ENCODE results near the gene LYZL1. TPM values are rescaled to one million over a fixed set of nuclear protein-coding genes. Genes with fewer than 3 reads are reported as not detected.
A peak's percentile ranks its signal among the peaks of the same experiment; 100 is the strongest.
"Not testable (repeated sequence)": the region's sequence is repeated elsewhere in the genome, so short reads cannot be mapped to it uniquely, and the experiment has no call there.

LYZL1 gene
- total and polyA plus RNA-seq, 3 experiments from 2014 or later, result not detected

DNA sequence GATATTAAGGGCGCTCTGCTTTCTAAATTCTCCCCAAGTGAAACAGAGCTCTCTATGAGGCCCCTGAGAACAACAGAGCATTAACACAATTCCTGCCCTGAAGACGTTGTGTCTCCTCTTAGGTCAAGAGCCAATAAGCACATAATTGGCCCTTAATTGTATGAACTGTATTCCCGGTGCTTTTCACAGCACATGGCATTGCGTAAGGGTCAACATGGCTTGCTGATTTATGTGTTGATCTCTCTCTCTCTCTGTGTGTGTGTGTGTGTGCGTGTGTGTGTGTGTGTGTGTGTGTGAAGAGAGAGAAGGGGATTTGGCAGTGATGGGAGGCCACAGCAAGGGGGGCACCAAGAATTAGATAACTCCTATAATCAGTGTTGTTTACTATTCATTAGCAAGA is 40.5 kb downstream of the LYZL1 start:
- CTCF ChIA-PET, result no interaction called here
- no peaks in the 10 kb centered on the region for H3K27me3 ChIP-seq (ENCODE audit: insufficient read depth, low read length, poor library complexity, severe bottlenecking)

DNA sequence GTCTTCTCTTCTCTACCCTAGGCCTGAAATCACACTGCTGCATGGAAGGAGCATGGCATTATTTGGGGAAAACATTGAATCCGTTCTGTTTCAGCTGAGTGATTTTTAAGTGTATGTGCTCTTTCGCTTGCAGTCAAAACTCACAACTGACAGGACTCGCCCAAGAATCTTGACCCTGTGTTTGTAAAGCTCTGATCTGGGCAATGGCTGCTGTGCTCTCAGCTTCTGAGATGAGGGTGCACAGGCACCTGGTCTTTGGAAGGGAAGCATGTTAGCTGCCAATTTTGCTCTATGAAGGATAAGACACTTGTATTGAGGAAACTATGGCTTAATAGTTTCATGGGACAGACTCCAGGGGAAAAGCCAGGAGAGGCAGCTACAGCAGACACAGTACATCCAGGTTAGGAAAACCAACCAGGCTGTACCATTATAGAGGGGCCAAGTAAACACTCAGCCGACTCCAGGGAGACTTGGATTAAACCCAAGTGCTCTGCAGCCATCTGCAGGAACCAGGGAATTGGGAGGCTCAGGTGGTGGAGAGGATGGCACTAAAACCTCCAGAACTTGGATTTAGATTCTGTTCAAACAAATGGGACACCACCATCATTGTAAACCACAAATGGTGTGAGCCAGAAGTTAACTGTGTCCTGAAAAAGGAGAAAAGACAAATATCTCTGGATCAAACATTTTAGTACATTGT is 43.3 kb downstream of the LYZL1 start:
- POLR2A ChIA-PET, result no interaction called here

More for the DNA sequence above, 40.5 kb downstream of the LYZL1 start:
- POLR2A ChIA-PET, result no interaction called here
- Histone ChIP-seq H3K9me3 (ENCODE audit: low read length) (no peaks in the 10 kb centered on the region), H3K4me1 (ENCODE audit: insufficient read depth, low read length) (no peaks in the 10 kb centered on the region), H3K4me3 (ENCODE audit: low read length) (no peak overlapping the region), H3K36me3 (ENCODE audit: insufficient read depth, low read length) (no peaks in the 10 kb centered on the region), H3K27ac (ENCODE audit: low read depth, low read length) (no peak overlapping the region)
- DNase-seq, result no peak
- peaks cover 2 to 60% of the 10 kb centered on the region in 2 donors for H3K27me3 Mint-ChIP-seq
- H3K27ac Mint-ChIP-seq, result no peak overlapping the region
- no peaks in the 10 kb centered on the region for H3K36me3 Mint-ChIP-seq
- H3K4me3 Mint-ChIP-seq, result no peak overlapping the region
- H3K9me3 Mint-ChIP-seq, result peaks cover 0 to 1% (median 0%) of the 10 kb centered on the region in 5 donors
- no peaks in the 10 kb centered on the region for H3K4me1 Mint-ChIP-seq

DNA sequence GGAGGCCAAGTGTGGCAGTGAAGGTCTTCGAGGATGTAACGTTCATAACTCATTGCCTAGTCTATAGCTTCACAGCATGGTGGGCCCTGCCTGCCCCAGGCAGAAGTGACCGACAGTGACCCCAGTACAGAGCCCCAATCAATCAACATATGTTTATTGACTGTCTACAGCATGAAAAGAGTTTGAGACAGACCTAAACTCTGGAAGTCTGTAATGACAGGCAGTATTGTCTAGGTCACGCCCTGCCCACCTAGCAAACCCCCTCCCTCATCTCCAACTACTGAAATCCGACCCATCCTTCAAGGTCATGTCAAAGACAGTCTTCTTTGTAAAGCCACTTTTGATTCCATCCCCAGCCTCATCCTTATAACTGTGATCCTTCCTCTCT is 43.9 kb downstream of the LYZL1 start:
- H3K27ac ChIP-seq (ENCODE audit: low read depth, low read length), result no peak overlapping the region
- no peak overlapping the region for H3K4me3 ChIP-seq (ENCODE audit: low read length)
- no peak overlapping the region for H3K4me3 Mint-ChIP-seq
- H3K36me3 Mint-ChIP-seq, result no peaks in the 10 kb centered on the region
- no peaks in the 10 kb centered on the region for H3K4me1 Mint-ChIP-seq
- POLR2A ChIA-PET, result no interaction called here
- no peaks in the 10 kb centered on the region for H3K9me3 ChIP-seq (ENCODE audit: low read length)
- H3K36me3 ChIP-seq (ENCODE audit: insufficient read depth, low read length), result no peaks in the 10 kb centered on the region
- peaks cover 3 to 40% of the 10 kb centered on the region in 2 donors for H3K27me3 Mint-ChIP-seq
- H3K27me3 ChIP-seq (ENCODE audit: insufficient read depth, low read length, poor library complexity, severe bottlenecking), result no peaks in the 10 kb centered on the region
- no peak for DNase-seq
- no peaks in the 10 kb centered on the region for H3K4me1 ChIP-seq (ENCODE audit: insufficient read depth, low read length)
- no peak overlapping the region for H3K27ac Mint-ChIP-seq
- CTCF ChIA-PET, result no interaction called here
- peaks cover 0 to 3% (median 2%) of the 10 kb centered on the region in 5 donors for H3K9me3 Mint-ChIP-seq

More for the DNA sequence above, 43.3 kb downstream of the LYZL1 start:
- no peaks in the 10 kb centered on the region for H3K4me1 ChIP-seq (ENCODE audit: insufficient read depth, low read length)
- Mint-ChIP-seq H3K9me3 (peaks cover 0 to 3% (median 2%) of the 10 kb centered on the region in 5 donors), H3K27me3 (peaks cover 3 to 45% of the 10 kb centered on the region in 2 donors), H3K4me3 (no peak overlapping the region), H3K36me3 (no peaks in the 10 kb centered on the region), H3K4me1 (no peaks in the 10 kb centered on the region), H3K27ac (no peak overlapping the region)
- H3K27ac ChIP-seq (ENCODE audit: low read depth, low read length), result no peak overlapping the region
- CTCF ChIA-PET, result no interaction called here
- no peaks in the 10 kb centered on the region for H3K9me3 ChIP-seq (ENCODE audit: low read length)
- no peaks in the 10 kb centered on the region for H3K27me3 ChIP-seq (ENCODE audit: insufficient read depth, low read length, poor library complexity, severe bottlenecking)
- no peak for DNase-seq
- no peaks in the 10 kb centered on the region for H3K36me3 ChIP-seq (ENCODE audit: insufficient read depth, low read length)
- H3K4me3 ChIP-seq (ENCODE audit: low read length), result no peak overlapping the region

GRCh38 chr10:29337526-29337925 is 48.7 kb downstream of the LYZL1 start:
- CTCF ChIA-PET; DNase-seq; H3K4me3 ChIP-seq (ENCODE audit: low read length); H3K27ac ChIP-seq (ENCODE audit: low read depth, low read length); H3K36me3 ChIP-seq (ENCODE audit: insufficient read depth, low read length); H3K27me3 Mint-ChIP-seq; H3K27me3 ChIP-seq (ENCODE audit: insufficient read depth, low read length, poor library complexity, severe bottlenecking); H3K27ac Mint-ChIP-seq; H3K4me1 Mint-ChIP-seq; H3K9me3 Mint-ChIP-seq; H3K36me3 Mint-ChIP-seq; POLR2A ChIA-PET; H3K4me3 Mint-ChIP-seq; H3K4me1 ChIP-seq (ENCODE audit: insufficient read depth, low read length); H3K9me3 ChIP-seq (ENCODE audit: low read length): not testable (repeated sequence)

DNA sequence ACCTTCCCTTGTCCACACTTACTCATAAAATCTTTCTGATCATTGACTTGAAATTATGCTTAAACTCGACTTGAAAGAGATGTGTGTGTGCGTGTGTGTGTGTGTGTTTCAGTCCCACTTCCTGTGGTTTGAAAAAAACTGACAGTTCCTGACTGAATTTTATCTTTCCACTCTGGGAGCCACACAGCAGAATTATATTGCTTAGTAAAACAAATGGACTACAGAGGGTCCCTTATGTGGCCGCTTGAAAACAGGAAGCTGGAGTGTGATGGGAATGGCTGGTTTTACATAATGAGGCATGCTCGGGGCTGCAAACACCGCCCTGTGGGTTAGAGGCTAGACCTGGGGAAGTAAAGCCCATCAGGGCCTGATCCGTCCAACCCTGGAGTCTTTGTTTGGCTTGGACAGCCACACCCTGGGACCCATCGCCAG is 54.8 kb downstream of the LYZL1 start:
- Histone ChIP-seq H3K4me3 (ENCODE audit: low read length) (no peak overlapping the region), H3K27ac (ENCODE audit: low read depth, low read length) (no peak overlapping the region), H3K4me1 (ENCODE audit: insufficient read depth, low read length) (no peaks in the 10 kb centered on the region), H3K27me3 (ENCODE audit: insufficient read depth, low read length, poor library complexity, severe bottlenecking) (no peaks in the 10 kb centered on the region), H3K36me3 (ENCODE audit: insufficient read depth, low read length) (no peaks in the 10 kb centered on the region), H3K9me3 (ENCODE audit: low read length) (no peaks in the 10 kb centered on the region)
- Mint-ChIP-seq H3K4me1 (no peaks in the 10 kb centered on the region), H3K36me3 (no peaks in the 10 kb centered on the region), H3K4me3 (no peak overlapping the region), H3K9me3 (peaks cover 0 to 4% (median 0%) of the 10 kb centered on the region in 5 donors), H3K27me3 (peaks cover 3 to 27% of the 10 kb centered on the region in 2 donors), H3K27ac (no peak overlapping the region)
- POLR2A ChIA-PET, result no interaction called here
- no peak for DNase-seq
- CTCF ChIA-PET, result no interaction called here

GRCh38 chr10:29344073-29344820 is 55.4 kb downstream of the LYZL1 start:
- ChIA-PET CTCF (no interaction called here), POLR2A (no interaction called here)
- no peaks in the 10 kb centered on the region for H3K27me3 ChIP-seq (ENCODE audit: insufficient read depth, low read length, poor library complexity, severe bottlenecking)

GRCh38 chr10:29345144-29345909 is 56.5 kb downstream of the LYZL1 start:
- Histone ChIP-seq H3K9me3 (ENCODE audit: low read length) (no peaks in the 10 kb centered on the region), H3K4me3 (ENCODE audit: low read length) (no peak overlapping the region), H3K4me1 (ENCODE audit: insufficient read depth, low read length) (no peaks in the 10 kb centered on the region), H3K36me3 (ENCODE audit: insufficient read depth, low read length) (no peaks in the 10 kb centered on the region), H3K27me3 (ENCODE audit: insufficient read depth, low read length, poor library complexity, severe bottlenecking) (no peaks in the 10 kb centered on the region), H3K27ac (ENCODE audit: low read depth, low read length) (no peak overlapping the region)
- CTCF ChIA-PET, result no interaction called here
- H3K4me1 Mint-ChIP-seq, result no peaks in the 10 kb centered on the region
- H3K27me3 Mint-ChIP-seq, result peaks cover 3 to 27% of the 10 kb centered on the region in 2 donors
- peaks cover 0 to 4% (median 0%) of the 10 kb centered on the region in 5 donors for H3K9me3 Mint-ChIP-seq
- POLR2A ChIA-PET, result no interaction called here
- peak overlapping the region in 1 of 8 donors; percentile 48 for H3K27ac Mint-ChIP-seq
- no peaks in the 10 kb centered on the region for H3K36me3 Mint-ChIP-seq
- no peak for DNase-seq
- no peak overlapping the region for H3K4me3 Mint-ChIP-seq

More at GRCh38 chr10:29344073-29344820, 55.4 kb downstream of the LYZL1 start:
- Histone ChIP-seq H3K36me3 (ENCODE audit: insufficient read depth, low read length) (no peaks in the 10 kb centered on the region), H3K4me3 (ENCODE audit: low read length) (no peak overlapping the region), H3K4me1 (ENCODE audit: insufficient read depth, low read length) (no peaks in the 10 kb centered on the region), H3K27ac (ENCODE audit: low read depth, low read length) (no peak overlapping the region), H3K9me3 (ENCODE audit: low read length) (no peaks in the 10 kb centered on the region)
- Mint-ChIP-seq H3K36me3 (no peaks in the 10 kb centered on the region), H3K4me1 (no peaks in the 10 kb centered on the region), H3K27ac (no peak overlapping the region), H3K9me3 (peaks cover 0 to 4% (median 0%) of the 10 kb centered on the region in 5 donors), H3K27me3 (peaks cover 3 to 27% of the 10 kb centered on the region in 2 donors), H3K4me3 (no peak overlapping the region)
- no peak for DNase-seq

DNA sequence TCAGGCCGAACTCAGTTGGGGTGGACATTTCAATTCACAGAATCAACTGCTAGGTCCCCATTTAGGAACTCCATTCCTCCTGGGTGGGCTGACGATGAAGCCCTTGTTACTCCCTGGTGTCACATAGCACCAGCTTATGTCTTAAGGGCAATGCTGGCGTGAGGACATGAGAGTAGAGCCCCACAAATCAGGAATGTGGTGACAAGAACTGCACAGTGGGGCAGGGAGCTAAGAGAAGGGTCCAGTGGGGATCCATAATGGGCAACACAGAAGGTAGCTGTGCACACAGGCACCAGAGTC is 57.0 kb downstream of the LYZL1 start:
- no peak overlapping the region for H3K27ac ChIP-seq (ENCODE audit: low read depth, low read length)
- no peaks in the 10 kb centered on the region for H3K9me3 ChIP-seq (ENCODE audit: low read length)
- Mint-ChIP-seq H3K9me3 (peaks cover 0 to 4% (median 0%) of the 10 kb centered on the region in 5 donors), H3K4me3 (no peak overlapping the region), H3K27me3 (peaks cover 3 to 28% of the 10 kb centered on the region in 2 donors), H3K4me1 (no peaks in the 10 kb centered on the region), H3K36me3 (no peaks in the 10 kb centered on the region), H3K27ac (peak overlapping the region in 1 of 8 donors; percentile 48)
- POLR2A ChIA-PET, result no interaction called here
- no peak for DNase-seq
- CTCF ChIA-PET, result no interaction called here
- H3K36me3 ChIP-seq (ENCODE audit: insufficient read depth, low read length), result no peaks in the 10 kb centered on the region
- H3K4me1 ChIP-seq (ENCODE audit: insufficient read depth, low read length), result no peaks in the 10 kb centered on the region
- H3K4me3 ChIP-seq (ENCODE audit: low read length), result no peak overlapping the region
- no peaks in the 10 kb centered on the region for H3K27me3 ChIP-seq (ENCODE audit: insufficient read depth, low read length, poor library complexity, severe bottlenecking)
